SK-N-SH (cell line): Measurements from ENCODE around the gene BTBD9. TPM values are rescaled to one million over a fixed set of nuclear protein-coding genes. Genes with fewer than 3 reads are reported as not detected.

Experiments
- CTCF ChIA-PET: fragments of 300-600, 350-600 bp; formaldehyde crosslinking; extraction: SDS; loops from one replicate; lab custom pipeline; 2021; lab: Yijun Ruan, JAX
- POLR2A ChIA-PET: fragments of 350-600 bp; sonication (Branson Sonifier 250); formaldehyde crosslinking; extraction: SDS; loops from one replicate; lab custom pipeline; 2020; ENCODE audit warnings: antibody characterized with exemption, inconsistent platforms; lab: Yijun Ruan, JAX
- DNase-seq: peaks from one replicate; pipeline ENCODE4 v3.0.0; 2012
- H2AFZ ChIP-seq: fragments of 200-600 bp; sonication (generic); 2 replicates; pipeline ENCODE4 v1.8.1; 2016; ENCODE audit warnings: antibody characterized with exemption, mild to moderate bottlenecking, low read depth
- H3F3A ChIP-seq: fragments of 200-600 bp; sonication (generic); replicated peaks from 2 replicates; pipeline ENCODE3; 2016; ENCODE audit warnings: antibody characterized with exemption, mild to moderate bottlenecking; ENCODE audit not compliant: insufficient read depth
- H3K27ac ChIP-seq, 2 experiments: fragments of 200-500 bp in 1 of 2; fragments of 200-600 bp in 1 of 2; sonication (Bioruptor generic) in 1 of 2; sonication (generic), shearing (Covaris generic) in 1 of 2; 2 replicates each; pipeline versions ENCODE4 v1.5.1 to v1.6.1; 2014 to 2016; ENCODE audit warnings: low read depth in 2 of 2, inconsistent platforms in 1 of 2, low read length in 1 of 2, mild to moderate bottlenecking in 1 of 2, mixed read lengths in 1 of 2
- H3K27me3 ChIP-seq: fragments of 200-600 bp; sonication (generic), shearing (Covaris generic); 2 replicates; pipeline ENCODE4 v1.6.1; 2016; ENCODE audit warnings: mixed run types; ENCODE audit not compliant: insufficient read depth
- H3K36me3 ChIP-seq, 2 experiments: fragments of 200-500 bp in 1 of 2; fragments of 200-600 bp in 1 of 2; sonication (Bioruptor generic) in 1 of 2; sonication (generic) in 1 of 2; replicated peaks in 1 of 2; 2 replicates each; pipeline versions ENCODE3 to v1.5.1; 2014 to 2016; ENCODE audit warnings: low read length in 1 of 2, mild to moderate bottlenecking in 1 of 2; ENCODE audit not compliant: insufficient read depth in 2 of 2, control insufficient read depth in 1 of 2
- H3K4me1 ChIP-seq, 2 experiments: fragments of 200-500 bp in 1 of 2; fragments of 200-600 bp in 1 of 2; sonication (Bioruptor generic) in 1 of 2; sonication (generic), shearing (Covaris generic) in 1 of 2; 2 replicates each; pipeline versions ENCODE4 v1.5.1 to v1.6.1; 2014 to 2016; ENCODE audit warnings: low read depth in 1 of 2, low read length in 1 of 2, mixed run types in 1 of 2; ENCODE audit not compliant: insufficient read depth in 2 of 2, control insufficient read depth in 1 of 2
- H3K4me2 ChIP-seq: fragments of 200-600 bp; sonication (generic), shearing (Covaris generic); 2 replicates; pipeline ENCODE4 v1.6.1; 2017; ENCODE audit warnings: mixed run types
- H3K4me3 ChIP-seq, 2 experiments: fragments of 200-500 bp in 1 of 2; fragments of 200-600 bp in 1 of 2; sonication (Bioruptor generic) in 1 of 2; sonication (generic), shearing (Covaris generic) in 1 of 2; 2 replicates each; pipeline versions ENCODE4 v1.5.1 to v1.8.1; 2014 to 2016; ENCODE audit warnings: low read depth in 2 of 2, inconsistent platforms in 1 of 2, low read length in 1 of 2, mild to moderate bottlenecking in 1 of 2, mixed read lengths in 1 of 2, moderate library complexity in 1 of 2
- H3K79me2 ChIP-seq: fragments of 200-600 bp; sonication (generic); 2 replicates; pipeline ENCODE4 v1.8.1; 2017; ENCODE audit warnings: mild to moderate bottlenecking; ENCODE audit not compliant: insufficient read depth
- H3K9ac ChIP-seq: fragments of 200-600 bp; sonication (generic); 2 replicates; pipeline ENCODE4 v1.6.1; 2017; ENCODE audit warnings: mixed run types
- H3K9me2 ChIP-seq: fragments of 200-600 bp; sonication (generic); 2 replicates; pipeline ENCODE4 v1.6.1; 2017; ENCODE audit warnings: mixed run types
- H3K9me3 ChIP-seq: fragments of 200-600 bp; sonication (generic); 2 replicates; pipeline ENCODE4 v1.6.1; 2017; ENCODE audit warnings: mixed run types, mild to moderate bottlenecking, moderate library complexity
- H4K20me1 ChIP-seq: fragments of 200-600 bp; sonication (generic); 2 replicates; pipeline ENCODE4 v1.6.1; 2017; ENCODE audit warnings: mild to moderate bottlenecking, mixed run types; ENCODE audit not compliant: insufficient read depth
- CTCF ChIP-seq: fragments of 200-600 bp; sonication (generic); IDR thresholded peaks from 2 replicates; pipeline ENCODE4 v1.6.1; 2017; ENCODE audit warnings: antibody characterized with exemption, mild to moderate bottlenecking, moderate library complexity
- EZH2phosphoT487 ChIP-seq: fragments of 200-600 bp; sonication (generic); IDR thresholded peaks from 2 replicates; pipeline ENCODE4 v1.6.1; 2017; ENCODE audit warnings: low read depth, mixed run types, mild to moderate bottlenecking, antibody characterized with exemption, moderate library complexity, borderline replicate concordance
- FOSL2 ChIP-seq: IDR thresholded peaks from 2 replicates; pipeline ENCODE4 v1.4.0; 2012; ENCODE audit warnings: low read depth, mild to moderate bottlenecking, moderate library complexity, borderline replicate concordance
- FOXJ3 ChIP-seq: sonication (generic); formaldehyde crosslinking; IDR thresholded peaks from 2 replicates; pipeline ENCODE4 v1.5.1; 2020; ENCODE audit warnings: mild to moderate bottlenecking, missing genetic modification reagents
- GATA2 ChIP-seq: sonication (generic); formaldehyde crosslinking; IDR thresholded peaks from 2 replicates; pipeline ENCODE4 v1.5.0; 2020; ENCODE audit warnings: mild to moderate bottlenecking, missing genetic modification reagents
- IRF3 ChIP-seq: fragments of 150-350 bp; IDR thresholded peaks from 2 replicates; pipeline ENCODE4 v1.6.1; 2016; ENCODE audit warnings: mild to moderate bottlenecking, low read depth, low read length
- JUND ChIP-seq: IDR thresholded peaks from 2 replicates; pipeline ENCODE4 v1.4.0; 2012
- NFIC ChIP-seq: IDR thresholded peaks from 2 replicates; pipeline ENCODE4 v1.4.0; 2012; ENCODE audit warnings: borderline replicate concordance
- NRF1 ChIP-seq: IDR thresholded peaks from 2 replicates; pipeline ENCODE4 v1.6.1; 2012; ENCODE audit warnings: low read depth, mild to moderate bottlenecking, low read length
- POLR2AphosphoS5 ChIP-seq: IDR thresholded peaks from 2 replicates; pipeline ENCODE4 v1.6.1; 2012; ENCODE audit warnings: low read depth, low read length
- RCOR1 ChIP-seq: fragments of 150-350 bp; IDR thresholded peaks from 2 replicates; pipeline ENCODE4 v1.6.1; 2017; ENCODE audit warnings: antibody characterized with exemption, low read length
- RXRA ChIP-seq: IDR thresholded peaks from 2 replicates; pipeline ENCODE4 v1.4.0; 2012; ENCODE audit warnings: low read depth, mild to moderate bottlenecking, borderline replicate concordance
- SIN3A ChIP-seq: IDR thresholded peaks from 2 replicates; pipeline ENCODE4 v1.6.1; 2012; ENCODE audit warnings: low read depth, mild to moderate bottlenecking, low read length, moderate library complexity, borderline replicate concordance
- SMC3 ChIP-seq: IDR thresholded peaks from 2 replicates; pipeline ENCODE4 v1.6.1; 2012; ENCODE audit warnings: low read depth, low read length, improper control_type of control experiment
- TCF12 ChIP-seq: IDR thresholded peaks from 2 replicates; pipeline ENCODE4 v1.4.0; 2012
- YY1 ChIP-seq: IDR thresholded peaks from 2 replicates; pipeline ENCODE4 v1.4.0; 2012; ENCODE audit warnings: low read depth, mild to moderate bottlenecking
- WGBS: methylation state at CpG from one replicate; pipeline ENCODE4 v1.1.6; 2017; ENCODE audit warnings: low lambda C conversion rate; 5-methylcytosine and 5-hydroxymethylcytosine counted together
- polyA plus RNA-seq, 3 experiments: library from polyadenylated mRNA; depleted of rRNA; stranded (reverse); fragments of >200 nt; gene quantifications; 2 replicates each; pipeline ENCODE4 v1.2.3, GENCODE V29; 2012
- TF ChIP-seq, protein P1 (sequence below): IDR thresholded peaks from 2 replicates; pipeline ENCODE4 v1.6.1; 2012; ENCODE audit warnings: mild to moderate bottlenecking, low read depth, low read length, moderate library complexity
- TF ChIP-seq, protein P2 (sequence below): fragments of 150-350 bp; IDR thresholded peaks from 2 replicates; pipeline ENCODE4 v1.6.1; 2017; ENCODE audit warnings: antibody characterized with exemption, low read length, low read depth, borderline replicate concordance
- TF ChIP-seq, protein P3 (sequence below): IDR thresholded peaks from 2 replicates; pipeline ENCODE4 v1.4.0; 2012; ENCODE audit warnings: low read depth, borderline replicate concordance

Gene BTBD9
- polyA plus RNA-seq, 1 of the 3 experiments (the other 2 are of a cell fraction) = 2.2 TPM

DNA sequence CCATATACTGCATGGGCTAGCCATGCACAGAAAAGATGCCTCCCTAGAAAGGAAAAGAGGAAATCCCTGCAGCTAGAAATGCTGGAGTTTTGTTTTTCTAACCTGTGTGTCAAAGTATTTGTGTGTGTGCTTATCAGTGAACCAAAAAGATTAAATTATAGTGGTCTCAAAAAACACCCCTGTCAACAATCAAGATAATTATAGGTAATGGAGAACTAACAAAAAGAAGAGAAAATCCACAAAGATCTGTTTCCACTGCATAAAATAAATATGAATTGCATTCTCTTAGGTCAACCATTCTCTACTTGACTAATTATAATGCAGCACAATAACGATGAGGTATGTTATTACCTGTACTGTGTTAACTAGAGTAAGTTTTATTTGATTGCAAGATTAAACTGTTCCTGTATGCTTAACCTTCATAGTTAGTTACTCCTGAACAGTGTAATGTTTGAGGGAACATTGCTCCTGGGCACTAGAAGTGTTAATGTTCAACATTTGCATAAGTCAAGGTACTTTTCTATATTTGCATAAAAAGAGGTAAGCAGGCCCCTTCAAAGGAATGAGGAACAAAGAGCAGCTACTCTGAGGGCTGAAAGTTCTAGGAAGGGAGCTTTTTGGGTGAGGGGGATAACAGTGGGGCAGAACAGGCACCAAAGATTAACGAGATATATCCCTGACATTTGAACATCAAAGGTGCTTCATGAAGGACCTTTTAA, 212.1 kb downstream of the BTBD9 start:
- WGBS = 77% methylated on average over 2 of the region's 2 CpGs
- CTCF ChIA-PET = no interaction called here
- POLR2A ChIA-PET = no interaction called here

More for the DNA sequence above, 212.1 kb downstream of the BTBD9 start:
- H3K4me2 ChIP-seq = no peak overlapping the region
- no peaks in the 10 kb centered on the region for H4K20me1 ChIP-seq
- H3F3A ChIP-seq = no peaks in the 10 kb centered on the region
- no peak overlapping the region for H3K27ac ChIP-seq
- H3K4me1 ChIP-seq = no peaks in the 10 kb centered on the region
- H3K9ac ChIP-seq = no peak overlapping the region
- H3K9me2 ChIP-seq = no peaks in the 10 kb centered on the region
- H3K27me3 ChIP-seq = no peaks in the 10 kb centered on the region
- TF ChIP-seq NFIC (no peak), JUND (no peak), EZH2phosphoT487 (no peak), YY1 (no peak), IRF3 (no peak), POLR2AphosphoS5 (no peak), TCF12 (no peak), RXRA (no peak), FOXJ3 (CRISPR knock-in tag) (no peak), RCOR1 (no peak), NRF1 (no peak), SMC3 (no peak), GATA2 (CRISPR knock-in tag) (no peak), FOSL2 (no peak), SIN3A (no peak), CTCF (no peak)
- TF ChIP-seq, protein P1, sequence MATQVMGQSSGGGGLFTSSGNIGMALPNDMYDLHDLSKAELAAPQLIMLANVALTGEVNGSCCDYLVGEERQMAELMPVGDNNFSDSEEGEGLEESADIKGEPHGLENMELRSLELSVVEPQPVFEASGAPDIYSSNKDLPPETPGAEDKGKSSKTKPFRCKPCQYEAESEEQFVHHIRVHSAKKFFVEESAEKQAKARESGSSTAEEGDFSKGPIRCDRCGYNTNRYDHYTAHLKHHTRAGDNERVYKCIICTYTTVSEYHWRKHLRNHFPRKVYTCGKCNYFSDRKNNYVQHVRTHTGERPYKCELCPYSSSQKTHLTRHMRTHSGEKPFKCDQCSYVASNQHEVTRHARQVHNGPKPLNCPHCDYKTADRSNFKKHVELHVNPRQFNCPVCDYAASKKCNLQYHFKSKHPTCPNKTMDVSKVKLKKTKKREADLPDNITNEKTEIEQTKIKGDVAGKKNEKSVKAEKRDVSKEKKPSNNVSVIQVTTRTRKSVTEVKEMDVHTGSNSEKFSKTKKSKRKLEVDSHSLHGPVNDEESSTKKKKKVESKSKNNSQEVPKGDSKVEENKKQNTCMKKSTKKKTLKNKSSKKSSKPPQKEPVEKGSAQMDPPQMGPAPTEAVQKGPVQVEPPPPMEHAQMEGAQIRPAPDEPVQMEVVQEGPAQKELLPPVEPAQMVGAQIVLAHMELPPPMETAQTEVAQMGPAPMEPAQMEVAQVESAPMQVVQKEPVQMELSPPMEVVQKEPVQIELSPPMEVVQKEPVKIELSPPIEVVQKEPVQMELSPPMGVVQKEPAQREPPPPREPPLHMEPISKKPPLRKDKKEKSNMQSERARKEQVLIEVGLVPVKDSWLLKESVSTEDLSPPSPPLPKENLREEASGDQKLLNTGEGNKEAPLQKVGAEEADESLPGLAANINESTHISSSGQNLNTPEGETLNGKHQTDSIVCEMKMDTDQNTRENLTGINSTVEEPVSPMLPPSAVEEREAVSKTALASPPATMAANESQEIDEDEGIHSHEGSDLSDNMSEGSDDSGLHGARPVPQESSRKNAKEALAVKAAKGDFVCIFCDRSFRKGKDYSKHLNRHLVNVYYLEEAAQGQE = no peak
- TF ChIP-seq, protein P2, sequence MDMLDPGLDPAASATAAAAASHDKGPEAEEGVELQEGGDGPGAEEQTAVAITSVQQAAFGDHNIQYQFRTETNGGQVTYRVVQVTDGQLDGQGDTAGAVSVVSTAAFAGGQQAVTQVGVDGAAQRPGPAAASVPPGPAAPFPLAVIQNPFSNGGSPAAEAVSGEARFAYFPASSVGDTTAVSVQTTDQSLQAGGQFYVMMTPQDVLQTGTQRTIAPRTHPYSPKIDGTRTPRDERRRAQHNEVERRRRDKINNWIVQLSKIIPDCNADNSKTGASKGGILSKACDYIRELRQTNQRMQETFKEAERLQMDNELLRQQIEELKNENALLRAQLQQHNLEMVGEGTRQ = no peak
- TF ChIP-seq, protein P3, sequence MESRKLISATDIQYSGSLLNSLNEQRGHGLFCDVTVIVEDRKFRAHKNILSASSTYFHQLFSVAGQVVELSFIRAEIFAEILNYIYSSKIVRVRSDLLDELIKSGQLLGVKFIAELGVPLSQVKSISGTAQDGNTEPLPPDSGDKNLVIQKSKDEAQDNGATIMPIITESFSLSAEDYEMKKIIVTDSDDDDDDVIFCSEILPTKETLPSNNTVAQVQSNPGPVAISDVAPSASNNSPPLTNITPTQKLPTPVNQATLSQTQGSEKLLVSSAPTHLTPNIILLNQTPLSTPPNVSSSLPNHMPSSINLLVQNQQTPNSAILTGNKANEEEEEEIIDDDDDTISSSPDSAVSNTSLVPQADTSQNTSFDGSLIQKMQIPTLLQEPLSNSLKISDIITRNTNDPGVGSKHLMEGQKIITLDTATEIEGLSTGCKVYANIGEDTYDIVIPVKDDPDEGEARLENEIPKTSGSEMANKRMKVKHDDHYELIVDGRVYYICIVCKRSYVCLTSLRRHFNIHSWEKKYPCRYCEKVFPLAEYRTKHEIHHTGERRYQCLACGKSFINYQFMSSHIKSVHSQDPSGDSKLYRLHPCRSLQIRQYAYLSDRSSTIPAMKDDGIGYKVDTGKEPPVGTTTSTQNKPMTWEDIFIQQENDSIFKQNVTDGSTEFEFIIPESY = no peak
- no peaks in the 10 kb centered on the region for H3K79me2 ChIP-seq
- no peak for DNase-seq
- no peaks in the 10 kb centered on the region for H3K9me3 ChIP-seq
- H3K36me3 ChIP-seq = no peaks in the 10 kb centered on the region
- H3K4me3 ChIP-seq = no peak overlapping the region
- no peak overlapping the region for H2AFZ ChIP-seq
